AG04449 (cell line): Measurements from ENCODE around the gene HCN2.

Source experiments
- CTCF ChIA-PET: fragments of 350-600 bp; formaldehyde crosslinking; extraction: SDS; loops from one replicate; lab custom pipeline; 2021; ENCODE audit warnings: antibody characterized with exemption; lab: Yijun Ruan, JAX
- POLR2A ChIA-PET: fragments of 400-600, 350-600 bp; formaldehyde crosslinking; extraction: SDS; loops from one replicate; lab custom pipeline; 2020; ENCODE audit warnings: antibody characterized with exemption, inconsistent platforms; lab: Yijun Ruan, JAX
- DNase-seq: peaks from one replicate; pipeline ENCODE4 v3.0.0-alpha.2; 2010; ENCODE audit warnings: low read depth, low spot score
- H3K4me3 ChIP-seq: 2 replicates; pipeline ENCODE4 v1.5.1; 2011; ENCODE audit warnings: low read depth, mild to moderate bottlenecking, control low read depth, low read length
- CTCF ChIP-seq: IDR thresholded peaks from one replicate; pipeline ENCODE4 v1.5.1; 2011; ENCODE audit warnings: mild to moderate bottlenecking, moderate library complexity, low read length, control low read depth, inconsistent platforms; ENCODE audit not compliant: insufficient read depth; ENCODE audit errors: missing control alignments

The HCN2 gene

GRCh38 chr19:573519-573825 is 16.2 kb upstream of the HCN2 start:
- peak overlapping the region; percentile 93 for H3K4me3 ChIP-seq
- ChIA-PET CTCF (interaction anchor here (5.9 kb wide), 1 partner anchor 12 kb away, joined by 66 read pairs; no protein-coding TSS in a partner anchor), POLR2A (no interaction called here)
- no peak for TF ChIP-seq CTCF
- DNase-seq, result no peak

- POLR2A ChIA-PET, result no interaction called here
- peak overlapping the region; percentile 44 for H3K4me3 ChIP-seq
- DNase-seq, result no peak
- TF ChIP-seq CTCF, result no peak
- CTCF ChIA-PET, result interaction anchor here (1.1 to 5.9 kb wide), 2 partner anchors 11 to 64 kb away, joined by 4 to 66 read pairs; no protein-coding TSS in a partner anchor
These were observed 14.8 kb upstream of the HCN2 start for GRCh38 chr19:574658-575526.

- CTCF ChIA-PET, result interaction anchor here (0.9 to 5.9 kb wide), 6 partner anchors 10 to 158 kb away, joined by 3 to 66 read pairs (median 4); no protein-coding TSS in a partner anchor
- DNase-seq, result no peak
- POLR2A ChIA-PET, result no interaction called here
- H3K4me3 ChIP-seq, result peak overlapping the region; percentile 44
- no peak for TF ChIP-seq CTCF
These were observed 13.9 kb upstream of the HCN2 start for GRCh38 chr19:575527-576506.

GRCh38 chr19:576768-577438 is 12.8 kb upstream of the HCN2 start:
- CTCF ChIA-PET, result interaction anchor here (0.9 to 5.9 kb wide), 3 partner anchors 9 to 45 kb away, joined by 4 to 66 read pairs (median 5); no protein-coding TSS in a partner anchor
- no peak overlapping the region for H3K4me3 ChIP-seq
- no peak for TF ChIP-seq CTCF
- POLR2A ChIA-PET, result interaction anchor here (0.6 to 1.0 kb wide), 2 partner anchors 9 to 36 kb away, joined by 3 read pairs; no protein-coding TSS in a partner anchor
- DNase-seq, result no peak

GRCh38 chr19:577439-578392 is 12.0 kb upstream of the HCN2 start:
- POLR2A ChIA-PET, result interaction anchor here (0.6 to 1.0 kb wide), 2 partner anchors 10 to 35 kb away, joined by 3 read pairs; no protein-coding TSS in a partner anchor
- H3K4me3 ChIP-seq, result no peak overlapping the region
- no peak for TF ChIP-seq CTCF
- DNase-seq, result no peak
- CTCF ChIA-PET, result interaction anchor here (5.9 kb wide), 1 partner anchor 8 kb away, joined by 66 read pairs; no protein-coding TSS in a partner anchor
